Hematopoietic multipotent progenitor cell treated with erythropoietin and hydrocortisone succinate and interleukin-3 and kit ligand, for 8 days (in vitro differentiated cells): ENCODE measurements around the gene PRR29.

Experiments used
- DNase-seq: peaks from one replicate; pipeline ENCODE4 v3.0.0-alpha.2; 2015

Gene PRR29

DNA sequence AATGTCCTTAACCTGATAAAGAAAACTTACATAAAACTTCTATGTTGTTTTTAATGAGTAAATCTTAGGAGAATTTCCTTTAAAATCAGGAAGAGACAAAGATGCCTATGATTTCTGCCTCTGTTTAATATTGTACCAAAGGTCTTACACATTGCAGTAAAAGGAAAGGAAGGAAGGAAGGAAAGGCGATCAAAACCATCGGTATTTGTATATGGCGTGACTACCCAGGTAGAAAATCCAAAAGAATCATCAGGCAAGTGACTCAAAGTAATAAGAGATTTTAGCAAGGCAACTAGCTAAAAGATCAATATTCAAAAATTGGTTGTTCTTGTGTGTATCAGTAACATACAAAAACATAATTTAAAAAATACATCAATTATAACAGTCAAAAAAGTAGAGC lies 18.8 kb downstream of the PRR29 start:
- DNase-seq, result no peak

DNA sequence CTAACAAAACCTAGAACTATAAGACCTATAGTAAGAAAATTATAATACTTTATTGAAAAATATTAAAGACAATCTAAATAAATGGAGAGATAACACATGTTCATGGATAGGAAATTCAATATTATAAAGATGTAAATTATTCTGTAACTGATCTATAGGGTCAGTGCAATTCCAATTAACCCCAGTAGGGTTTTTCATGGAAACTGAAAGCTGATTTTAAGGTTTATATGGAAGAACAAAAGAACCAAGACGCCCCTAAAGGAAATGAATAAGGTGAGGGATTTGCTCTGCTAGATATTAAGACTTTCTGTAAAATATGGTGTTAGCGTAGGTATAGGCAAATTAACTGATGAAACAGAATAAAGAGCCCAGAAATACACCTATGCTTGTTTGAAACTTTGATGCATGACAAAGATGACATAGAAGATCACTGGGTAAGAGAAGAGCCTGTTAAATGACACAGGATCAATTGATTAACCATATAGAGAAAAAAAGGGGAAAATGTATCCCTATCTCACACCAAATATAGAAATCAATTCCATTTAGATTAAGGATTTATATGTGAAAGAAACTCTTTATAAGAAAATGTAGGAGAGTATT lies 19.3 kb downstream of the PRR29 start:
- peak; percentile 51 for DNase-seq

DNA sequence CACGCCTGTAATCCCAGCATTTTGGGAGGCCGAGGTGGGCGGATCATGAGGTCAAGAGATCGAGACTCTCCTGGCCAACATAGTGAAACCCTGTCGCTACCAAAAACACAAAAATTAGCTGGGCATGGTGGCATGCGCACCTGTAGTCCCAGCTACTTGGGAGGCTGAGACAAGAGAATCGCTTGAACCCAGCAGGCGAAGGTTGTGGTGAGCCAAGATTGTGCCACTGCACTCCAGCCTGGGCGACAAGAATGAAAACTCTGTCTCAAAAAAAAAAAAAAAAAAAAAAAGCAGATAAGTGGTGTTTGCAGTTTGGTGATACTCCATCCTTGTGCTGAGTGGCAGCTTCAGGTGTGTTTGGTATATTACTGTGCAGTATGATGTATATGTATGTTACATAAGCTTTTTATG lies 21.4 kb downstream of the PRR29 start:
- peak; percentile 66 for DNase-seq

DNA sequence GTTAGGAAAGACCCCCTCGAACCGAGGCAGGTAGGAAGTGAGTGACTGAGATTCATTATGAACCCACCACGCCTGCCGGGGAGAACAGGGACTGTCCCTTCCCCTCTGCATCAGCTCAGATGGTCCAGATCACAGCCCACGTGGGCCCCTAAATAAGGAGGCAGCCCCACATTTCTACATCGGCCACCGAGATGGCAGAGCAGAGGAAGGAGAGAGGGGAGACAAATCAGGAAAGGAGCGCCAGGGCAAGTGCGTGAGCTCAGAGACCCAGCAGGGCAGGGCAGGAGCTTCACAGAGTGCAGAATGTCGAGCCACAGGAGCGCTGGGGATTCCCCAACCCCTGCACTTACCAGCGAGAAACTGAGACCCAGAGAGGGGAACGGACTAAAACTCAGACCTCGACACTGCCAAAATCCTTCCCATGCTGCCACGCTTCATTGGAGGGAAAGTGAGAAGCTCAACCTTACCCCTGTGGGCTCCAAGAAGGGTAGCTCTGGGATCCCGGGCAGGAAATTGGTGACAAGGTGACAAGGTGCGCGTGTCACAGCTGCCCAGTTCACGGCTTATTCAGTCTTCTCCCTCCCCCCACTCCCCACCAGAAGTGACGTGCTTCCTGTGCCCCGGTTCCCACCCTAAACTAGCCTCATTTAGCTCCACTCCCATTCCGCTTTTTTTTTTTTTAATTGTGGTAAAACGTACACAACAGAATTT lies 22.1 kb downstream of the PRR29 start, which contains the start of gene ICAM2:
Gene ICAM2 (minus strand): TSS at position 578 of the 711 bp plus-strand sequence. CDS start 13,942 bp downstream, outside the sequence.
- DNase-seq, result peak; percentile 89

DNA sequence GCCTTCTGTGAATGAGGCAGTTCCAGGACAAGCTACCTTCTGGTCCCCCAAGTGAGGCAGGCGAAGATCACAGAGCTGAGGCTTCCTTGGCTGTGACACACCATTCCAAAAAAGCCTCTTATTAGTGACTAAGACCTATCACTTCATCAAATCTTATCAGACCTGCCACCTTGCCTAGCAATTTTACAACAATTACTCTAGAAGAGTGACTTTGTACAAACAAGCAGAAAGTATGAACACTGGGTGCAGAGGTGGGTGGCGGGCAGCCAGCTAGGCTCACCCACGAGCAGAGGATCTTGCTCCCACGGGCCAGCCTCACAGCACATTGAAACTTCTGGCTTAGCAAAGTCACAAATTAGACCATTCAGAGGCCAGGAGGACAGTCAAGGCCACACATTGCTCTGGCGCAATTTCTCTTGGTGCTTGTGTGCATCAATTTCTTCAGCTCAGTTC lies 24.5 kb downstream of the PRR29 start:
- DNase-seq, result peak; percentile 75

DNA sequence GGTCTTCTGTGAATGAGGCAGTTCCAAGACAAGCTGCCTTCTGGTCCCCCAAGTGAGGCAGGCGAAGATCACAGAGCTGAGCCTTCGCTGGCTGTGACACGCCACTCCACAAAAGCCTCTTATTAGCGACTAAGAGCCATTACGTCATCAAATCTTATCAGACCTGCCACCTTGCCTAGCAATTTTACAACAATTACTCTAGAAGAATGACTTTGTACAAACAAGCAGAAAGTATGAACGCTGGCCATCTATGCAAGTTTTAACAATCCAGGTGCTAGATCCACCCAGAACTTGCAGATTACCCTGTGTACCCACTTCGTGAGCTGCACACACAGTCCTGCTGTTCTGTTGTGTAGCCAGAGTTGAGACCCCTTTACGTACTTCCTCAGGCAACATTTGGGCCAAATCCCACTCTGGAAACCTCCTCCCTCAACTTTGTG lies 26.1 kb downstream of the PRR29 start:
- DNase-seq, result peak; percentile 97

DNA sequence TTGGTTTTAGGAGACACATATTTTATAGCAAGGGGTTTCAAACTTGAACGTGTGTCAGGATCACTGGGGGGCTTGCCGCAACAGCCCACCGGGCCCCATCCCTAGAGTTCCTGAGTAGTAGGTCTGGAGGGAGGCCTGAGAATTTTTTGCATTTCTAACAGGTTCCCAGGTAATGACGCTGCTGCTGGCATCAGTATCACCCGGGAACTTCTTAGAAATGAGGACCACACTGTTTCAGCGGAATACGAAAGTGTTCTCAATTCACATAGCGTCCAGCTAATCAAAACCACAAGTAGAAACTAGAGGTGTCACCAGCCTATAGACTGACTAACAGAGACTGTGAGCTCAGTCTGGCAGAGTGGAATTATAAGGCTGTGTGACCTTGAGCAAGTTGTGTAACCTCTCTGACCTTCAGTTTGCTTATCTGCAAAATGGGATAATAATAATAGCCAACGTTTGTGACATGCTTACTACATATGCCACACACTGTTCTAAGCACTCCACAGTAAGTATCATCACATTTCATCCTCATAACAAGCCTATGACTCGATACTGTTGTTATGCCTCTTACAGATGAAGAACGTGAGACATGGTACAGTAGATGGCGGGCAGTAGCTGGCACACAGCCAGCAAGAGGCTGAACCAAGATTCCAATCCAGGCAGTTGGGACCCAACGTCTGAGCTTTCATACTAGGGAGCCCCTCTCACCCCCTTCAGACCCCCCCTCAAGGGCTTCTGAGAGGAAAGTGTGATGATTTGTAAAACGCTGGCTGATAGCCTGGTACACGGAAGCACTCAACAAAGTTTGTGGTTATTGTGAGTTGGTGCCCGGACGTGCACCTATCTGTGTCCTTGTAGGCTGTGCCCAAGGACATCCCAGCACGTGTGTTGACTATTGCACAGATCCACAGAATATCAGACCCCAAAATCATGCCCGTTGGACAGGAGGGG lies 26.9 kb downstream of the PRR29 start:
- peak; percentile 67 for DNase-seq

DNA sequence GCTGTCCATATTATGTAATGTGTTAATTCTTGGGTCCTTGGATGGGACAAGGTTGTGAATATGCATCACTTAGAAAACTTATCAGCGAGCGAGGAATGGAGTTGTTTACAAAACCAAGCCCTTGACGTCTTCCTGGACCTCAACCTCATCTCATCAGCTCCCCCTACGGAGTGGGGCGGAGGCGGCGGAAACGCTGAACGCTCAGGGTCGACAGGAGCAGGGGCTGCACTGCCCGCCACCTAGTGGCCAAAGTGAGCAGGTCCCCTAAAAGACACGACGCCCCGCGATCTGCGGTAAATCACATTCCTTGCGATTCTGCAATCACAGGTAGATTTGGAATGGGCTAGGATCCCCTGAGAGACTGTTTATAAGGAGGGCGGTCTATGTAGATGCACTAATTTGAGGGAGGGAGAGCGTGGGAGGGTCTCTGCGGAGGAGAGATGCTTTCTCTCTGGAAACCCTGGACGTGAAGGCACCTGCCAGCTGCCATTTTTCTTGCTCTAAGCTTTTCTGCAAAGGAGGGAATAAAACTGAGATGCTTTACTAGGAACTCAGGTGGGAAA lies 27.7 kb downstream of the PRR29 start:
- DNase-seq, result peak; percentile 94

DNA sequence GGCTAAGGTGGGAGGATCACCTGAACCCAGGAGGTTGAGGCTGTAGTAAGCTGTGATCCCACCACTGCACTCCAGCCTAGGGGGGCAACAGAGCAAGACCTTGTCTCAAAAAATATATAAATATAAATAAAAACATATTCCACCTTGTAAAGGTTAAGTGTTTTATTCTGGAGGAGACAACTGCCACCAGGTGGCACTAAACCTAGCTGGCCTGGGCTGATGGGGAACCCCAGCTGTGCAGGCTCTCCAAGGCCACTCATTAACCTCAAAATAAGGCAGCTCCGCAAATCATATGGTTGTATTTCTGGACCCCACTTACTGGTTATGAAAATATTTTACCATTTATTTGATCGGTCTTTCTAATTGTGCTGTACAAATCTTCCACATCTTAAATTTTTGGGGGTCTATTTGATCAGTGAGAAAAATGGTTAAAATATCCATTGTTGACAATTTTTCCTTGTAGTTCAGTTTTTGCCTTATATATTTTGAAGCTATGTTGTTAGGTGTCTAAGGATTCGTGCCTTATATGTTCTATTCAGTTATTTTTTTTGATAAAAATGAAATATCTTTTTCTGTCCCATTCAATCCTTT lies 30.8 kb downstream of the PRR29 start:
- DNase-seq, result peak; percentile 79

DNA sequence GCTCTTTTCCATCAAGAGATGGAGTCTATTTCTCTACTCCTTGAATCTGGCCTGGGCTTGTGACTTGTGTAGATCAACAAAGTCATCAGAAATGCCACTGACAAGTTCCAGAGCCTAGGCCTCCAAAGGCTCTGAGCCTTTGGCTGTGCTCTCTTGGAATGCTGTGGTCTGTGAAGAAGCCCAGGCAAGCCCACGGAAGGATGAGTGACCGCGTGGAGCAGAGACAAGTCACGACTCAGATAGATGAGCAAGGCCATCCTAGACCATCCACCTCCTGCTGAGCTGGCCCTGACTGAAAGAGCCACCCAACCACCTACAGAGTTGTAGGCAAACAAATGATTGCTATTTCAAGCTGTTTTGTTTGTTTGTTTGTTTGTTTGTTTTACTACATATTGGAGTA lies 33.9 kb downstream of the PRR29 start:
- DNase-seq, result no peak

DNA sequence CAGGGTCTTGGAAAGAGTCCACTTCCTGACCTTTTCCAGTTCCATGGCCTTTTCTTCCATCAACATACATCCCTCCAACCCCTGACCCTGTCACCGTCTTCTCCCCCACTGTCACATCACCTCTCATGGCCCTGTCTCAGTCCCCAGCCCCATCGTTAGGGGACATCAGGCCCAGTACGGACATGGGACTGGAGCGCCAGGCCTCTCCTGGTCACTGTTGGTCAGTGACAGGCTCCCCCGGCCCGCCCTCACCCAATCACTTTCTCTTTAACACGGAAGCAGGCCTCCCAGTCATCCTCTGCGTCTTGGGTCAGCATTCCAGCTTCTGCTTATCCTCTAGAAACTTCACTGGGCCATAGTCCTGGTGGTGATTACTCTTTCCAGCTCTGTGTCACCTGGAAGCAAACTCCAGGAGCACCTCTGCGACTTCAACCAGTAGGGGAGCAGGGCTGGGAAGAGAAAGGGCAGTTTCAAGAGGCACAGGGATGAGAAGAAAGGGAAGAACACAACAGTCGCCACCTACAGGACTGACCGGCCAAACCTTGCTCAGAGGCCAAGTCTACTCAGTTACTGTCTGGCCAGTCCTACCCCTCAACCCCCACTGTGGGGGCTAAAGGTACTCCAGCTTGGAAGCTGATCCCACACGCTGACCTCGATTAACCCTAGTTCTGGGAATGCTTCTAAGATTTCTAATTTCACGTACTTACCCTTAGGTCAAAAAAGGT lies 38.2 kb downstream of the PRR29 start:
- no peak for DNase-seq

DNA sequence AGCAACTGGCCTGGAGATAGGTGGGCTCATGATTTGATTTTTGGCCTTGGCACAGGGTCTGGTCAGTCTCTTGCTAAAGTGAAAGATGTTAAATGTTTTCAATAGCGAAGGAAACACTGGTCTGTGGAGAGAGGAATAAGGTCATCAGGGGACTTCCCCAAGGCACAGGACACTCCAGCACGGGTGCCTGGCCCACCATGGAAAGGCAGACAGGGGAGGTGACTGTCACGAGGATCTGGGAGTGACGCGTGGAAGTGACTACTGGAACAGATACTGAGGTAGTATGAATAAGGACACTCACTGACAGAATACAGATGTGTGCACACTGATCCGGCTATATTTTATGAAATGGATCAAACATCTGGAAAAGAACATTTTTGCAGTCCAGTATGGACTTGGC lies 39.0 kb downstream of the PRR29 start:
- no peak for DNase-seq

DNA sequence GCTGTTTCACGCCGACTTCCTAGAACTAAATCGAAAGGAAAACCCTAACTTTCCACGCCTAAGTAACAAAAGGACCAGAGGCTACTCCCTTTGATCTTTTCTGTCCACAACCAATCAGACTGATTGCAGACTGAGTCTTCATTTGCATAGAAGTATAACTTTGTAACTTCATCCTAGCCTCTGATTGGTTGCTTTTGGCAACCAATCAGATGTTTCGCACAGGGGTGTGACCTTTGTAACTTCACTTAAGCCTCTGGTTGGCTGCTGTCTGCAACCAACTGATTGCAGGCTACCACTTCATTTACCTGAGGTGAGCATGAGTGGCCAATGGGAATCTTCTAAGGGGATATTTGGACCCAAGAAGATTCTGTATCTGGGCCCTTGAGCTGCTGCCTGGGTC lies 39.7 kb downstream of the PRR29 start:
- peak; percentile 43 for DNase-seq

DNA sequence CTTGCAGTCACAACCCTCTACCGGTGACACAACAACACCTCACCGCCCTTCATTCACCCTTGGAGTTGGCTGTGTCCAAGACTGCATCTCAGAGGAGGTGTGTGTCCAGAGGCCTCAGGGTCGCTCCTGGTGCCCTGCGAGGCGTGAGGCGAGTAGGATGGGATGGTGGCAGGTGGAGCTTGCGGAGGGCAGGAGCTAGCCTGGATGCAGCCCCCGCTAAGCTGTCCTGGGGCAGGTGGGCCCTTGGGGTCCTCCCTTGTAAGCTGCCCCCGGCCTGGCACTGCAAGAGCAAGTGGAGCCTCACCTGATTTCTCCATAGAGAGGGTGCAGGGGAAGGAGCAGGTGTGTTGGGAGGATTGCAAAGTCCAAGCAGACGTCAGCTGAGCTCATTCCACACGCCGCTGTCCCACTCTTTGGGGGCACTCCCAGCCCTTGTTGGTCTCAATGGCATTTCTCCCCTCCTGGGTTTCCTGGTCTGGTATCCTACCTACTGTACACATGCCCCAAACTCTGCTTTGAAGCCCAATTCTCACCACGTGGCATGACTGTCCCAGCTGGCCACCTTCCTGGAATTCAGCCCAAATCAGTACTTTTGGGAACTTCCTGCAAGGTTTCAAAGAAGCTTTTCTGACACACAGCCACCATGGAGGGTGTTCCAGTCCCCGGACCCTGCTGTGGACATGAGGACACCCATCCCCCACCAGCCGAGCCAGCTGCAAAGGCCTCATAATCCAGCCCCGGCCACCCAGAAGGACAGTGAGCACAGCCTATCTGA lies 40.4 kb downstream of the PRR29 start:
- DNase-seq, result no peak

DNA sequence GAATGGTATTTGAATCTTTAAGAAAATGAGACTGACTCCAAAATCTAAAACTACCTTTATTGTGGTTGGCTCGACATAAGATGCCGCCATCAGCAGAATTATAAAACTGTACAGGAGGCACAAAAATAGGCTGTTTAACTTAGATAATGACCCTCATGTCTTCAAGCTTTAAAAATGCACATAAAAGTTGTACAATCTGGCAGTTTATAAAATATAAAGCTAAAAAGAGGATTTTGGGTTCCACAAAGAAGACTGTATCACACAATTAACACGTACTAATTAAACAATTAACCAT lies 40.9 kb downstream of the PRR29 start:
- no peak for DNase-seq

DNA sequence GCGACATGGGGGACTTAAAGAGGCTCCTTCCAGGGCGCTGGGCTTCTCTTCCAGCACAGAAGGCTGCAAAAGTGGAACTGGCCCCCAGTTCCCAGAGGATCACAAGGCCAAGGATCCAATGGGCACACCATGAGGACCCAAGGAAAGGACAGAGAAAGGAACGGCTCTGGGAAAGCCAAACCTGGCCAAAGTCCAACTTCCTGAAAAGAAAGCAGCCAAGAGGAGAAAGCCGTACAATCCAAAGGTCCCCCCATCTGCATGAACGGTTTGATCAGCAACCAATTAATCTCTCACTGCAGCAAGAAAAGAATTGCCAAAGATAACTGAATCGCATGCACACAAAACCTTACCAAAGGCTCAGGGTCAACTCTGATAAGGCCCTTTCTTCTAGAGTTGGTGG lies 42.1 kb downstream of the PRR29 start:
- no peak for DNase-seq

DNA sequence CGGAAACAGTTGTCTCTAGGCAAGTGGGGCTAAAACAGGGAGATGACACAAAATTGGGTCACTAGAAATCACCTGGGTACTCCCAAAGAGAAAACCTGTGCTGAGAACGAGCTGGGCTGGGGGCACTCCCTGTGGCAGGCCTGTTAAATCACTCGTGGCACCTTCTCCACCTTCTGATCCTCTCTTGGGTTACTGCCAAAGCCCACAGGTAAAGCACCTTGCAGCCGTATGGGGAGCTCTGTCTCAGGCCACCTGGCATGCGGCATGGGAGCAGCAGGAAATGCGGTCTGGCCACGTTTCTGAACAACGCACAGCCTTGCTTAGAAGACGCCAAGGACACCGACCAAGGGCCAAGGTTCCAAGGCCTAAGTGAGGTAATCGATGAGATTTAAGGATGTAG lies 43.8 kb downstream of the PRR29 start:
- no peak for DNase-seq

DNA sequence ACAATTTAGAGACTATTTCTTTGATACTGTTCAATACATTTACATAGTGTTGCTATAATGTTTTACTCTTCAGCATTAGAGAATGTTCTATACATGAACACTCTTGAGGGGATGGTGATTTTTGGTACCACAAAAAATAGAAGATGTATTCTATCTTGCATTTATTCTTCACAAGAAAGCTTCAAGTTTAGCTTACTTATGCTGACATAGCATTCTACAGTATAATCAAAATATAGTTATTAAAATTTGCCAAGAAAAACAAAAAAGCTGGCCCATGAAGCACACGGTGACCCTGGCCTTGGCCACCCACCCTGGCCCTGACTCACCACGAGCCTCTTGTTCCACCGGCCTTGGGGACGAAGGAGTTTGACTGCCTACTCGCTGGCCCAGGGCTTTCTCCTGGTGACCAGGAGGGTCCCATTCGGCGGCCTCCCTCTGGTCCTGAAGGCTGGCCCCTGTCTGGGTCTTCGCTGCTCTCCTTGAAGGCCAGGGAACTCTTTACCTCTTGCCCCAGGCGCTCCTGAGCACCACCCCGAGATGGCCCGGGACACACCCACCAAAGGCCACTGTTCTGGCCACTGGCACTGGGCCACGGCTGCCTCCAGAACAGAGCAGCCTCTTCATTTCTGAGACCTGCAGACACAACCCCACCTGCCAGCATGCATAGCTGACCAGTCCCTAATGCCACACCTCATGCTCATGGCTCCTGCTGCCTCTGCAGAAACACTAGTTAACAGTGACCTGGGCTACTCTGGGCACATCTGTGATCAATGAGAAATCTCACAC lies 44.7 kb downstream of the PRR29 start:
- DNase-seq, result no peak

DNA sequence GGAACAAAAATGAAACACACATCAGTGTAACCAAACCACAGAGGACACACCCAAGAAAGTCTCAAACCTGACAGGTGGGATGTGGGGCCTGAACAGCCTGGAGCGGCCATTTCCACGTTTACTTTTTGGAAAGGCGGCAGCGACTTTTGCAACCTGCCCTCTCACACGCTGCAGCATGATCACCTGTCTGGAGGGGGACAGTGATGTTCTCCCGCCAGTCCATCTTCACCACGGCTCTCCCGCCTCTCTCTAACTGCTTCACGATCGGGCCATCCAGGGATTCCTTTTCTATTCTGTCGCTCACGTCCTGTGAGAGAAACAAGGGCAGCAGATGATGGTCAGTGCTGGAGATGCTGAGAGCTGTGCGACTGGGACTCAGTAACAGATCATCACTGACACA lies 47.0 kb downstream of the PRR29 start:
- no peak for DNase-seq

DNA sequence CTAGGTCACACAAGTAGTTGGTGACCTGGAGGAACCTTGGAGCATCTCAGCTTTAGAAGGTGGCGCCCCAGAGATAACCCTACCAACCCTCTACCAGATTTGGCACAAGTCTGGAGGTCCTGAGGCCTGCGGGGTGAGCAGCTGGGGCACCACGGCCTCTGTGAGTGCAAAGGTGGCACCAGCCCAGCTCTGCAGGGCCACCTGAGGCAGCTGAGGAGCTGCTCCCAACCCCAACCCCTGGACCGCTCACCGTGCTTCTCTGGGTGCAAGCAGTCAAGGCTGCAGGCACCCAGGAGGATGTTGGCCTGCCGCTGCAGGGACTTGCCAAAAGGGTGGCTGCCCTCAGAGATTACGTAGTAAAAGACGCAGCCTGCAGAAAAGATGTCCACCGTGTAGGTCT lies 50.7 kb downstream of the PRR29 start:
- DNase-seq, result no peak

DNA sequence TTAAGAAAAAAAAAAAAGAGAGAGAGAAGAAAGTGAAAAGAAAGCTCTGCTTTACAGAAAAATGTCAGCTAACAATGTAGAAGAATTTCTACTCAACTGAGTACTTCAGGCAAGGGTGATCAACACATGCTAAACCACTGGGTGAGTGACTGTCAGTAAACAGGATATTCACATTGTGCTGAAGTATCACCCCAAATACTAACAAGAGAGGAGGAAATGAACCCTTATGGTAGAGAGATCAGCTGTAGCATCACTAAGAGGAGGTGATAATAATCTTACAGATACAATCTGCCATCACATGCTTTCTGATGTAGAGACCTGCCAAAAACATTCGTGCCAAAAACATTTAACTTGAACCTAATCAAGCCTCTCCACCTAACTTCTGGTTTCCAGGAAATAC lies 53.0 kb downstream of the PRR29 start:
- DNase-seq, result no peak
